Measurements from ENCODE around the gene CAMTA1. TPM values are rescaled to one million over a fixed set of nuclear protein-coding genes. Genes with fewer than 3 reads are reported as not detected.

Gene CAMTA1
- total RNA-seq, 1 experiment from 2014 or later = 118 TPM

GRCh38 chr1:7655354-7655753 lies 870.1 kb downstream of the CAMTA1 start:
- no peak overlapping the region for H3K4me3 ChIP-seq (ENCODE audit: low read length)
- no peaks in the 10 kb centered on the region for H3K79me2 ChIP-seq (ENCODE audit: low read length)
- no peaks in the 10 kb centered on the region for H4K20me1 ChIP-seq (ENCODE audit: insufficient read depth, low read depth, low read length)
- no peaks in the 10 kb centered on the region for H3K9me3 ChIP-seq (ENCODE audit: low read length)
- no peaks in the 10 kb centered on the region for H3K9me2 ChIP-seq (replicated peaks; ENCODE audit: insufficient read depth, low read length)
- H2AFZ ChIP-seq (ENCODE audit: low read length) = no peak overlapping the region
- H3K27ac ChIP-seq (ENCODE audit: low read length) = no peak overlapping the region
- no peak overlapping the region for H3K4me2 ChIP-seq (ENCODE audit: low read depth, low read length, poor library complexity, severe bottlenecking)
- H3K4me1 ChIP-seq (ENCODE audit: low read length) = no peaks in the 10 kb centered on the region
- no peak for DNase-seq
- no peaks in the 10 kb centered on the region for H3K27me3 ChIP-seq (ENCODE audit: low read length)
- H3K9ac ChIP-seq (ENCODE audit: low read length) = no peak overlapping the region
- H3K36me3 ChIP-seq (ENCODE audit: insufficient read depth, low read length) = no peaks in the 10 kb centered on the region

GRCh38 chr1:7656557-7657215 lies 871.4 kb downstream of the CAMTA1 start:
- no peaks in the 10 kb centered on the region for H3K27me3 ChIP-seq (ENCODE audit: low read length)
- H3K9ac ChIP-seq (ENCODE audit: low read length) = no peak overlapping the region
- no peaks in the 10 kb centered on the region for H3K9me2 ChIP-seq (replicated peaks; ENCODE audit: insufficient read depth, low read length)
- no peak overlapping the region for H3K4me3 ChIP-seq (ENCODE audit: low read length)
- H3K79me2 ChIP-seq (ENCODE audit: low read length) = no peaks in the 10 kb centered on the region
- DNase-seq = no peak
- no peaks in the 10 kb centered on the region for H3K36me3 ChIP-seq (ENCODE audit: insufficient read depth, low read length)
- no peak overlapping the region for H2AFZ ChIP-seq (ENCODE audit: low read length)
- no peaks in the 10 kb centered on the region for H3K4me1 ChIP-seq (ENCODE audit: low read length)
- no peak overlapping the region for H3K27ac ChIP-seq (ENCODE audit: low read length)
- no peak overlapping the region for H3K4me2 ChIP-seq (ENCODE audit: low read depth, low read length, poor library complexity, severe bottlenecking)
- H3K9me3 ChIP-seq (ENCODE audit: low read length) = no peaks in the 10 kb centered on the region
- H4K20me1 ChIP-seq (ENCODE audit: insufficient read depth, low read depth, low read length) = no peaks in the 10 kb centered on the region

- Histone ChIP-seq H3K4me1 (ENCODE audit: low read length) (no peaks in the 10 kb centered on the region), H4K20me1 (ENCODE audit: insufficient read depth, low read depth, low read length) (no peaks in the 10 kb centered on the region), H3K4me3 (ENCODE audit: low read length) (no peak overlapping the region), H3K9me3 (ENCODE audit: low read length) (no peaks in the 10 kb centered on the region), H3K9ac (ENCODE audit: low read length) (no peak overlapping the region), H3K9me2 (replicated peaks; ENCODE audit: insufficient read depth, low read length) (no peaks in the 10 kb centered on the region), H3K79me2 (ENCODE audit: low read length) (no peaks in the 10 kb centered on the region), H3K4me2 (ENCODE audit: low read depth, low read length, poor library complexity, severe bottlenecking) (no peak overlapping the region), H3K36me3 (ENCODE audit: insufficient read depth, low read length) (no peaks in the 10 kb centered on the region), H3K27ac (ENCODE audit: low read length) (no peak overlapping the region), H3K27me3 (ENCODE audit: low read length) (no peaks in the 10 kb centered on the region), H2AFZ (ENCODE audit: low read length) (no peak overlapping the region)
- no peak for DNase-seq
These were observed 872.2 kb downstream of the CAMTA1 start for GRCh38 chr1:7657287-7658016.

DNA sequence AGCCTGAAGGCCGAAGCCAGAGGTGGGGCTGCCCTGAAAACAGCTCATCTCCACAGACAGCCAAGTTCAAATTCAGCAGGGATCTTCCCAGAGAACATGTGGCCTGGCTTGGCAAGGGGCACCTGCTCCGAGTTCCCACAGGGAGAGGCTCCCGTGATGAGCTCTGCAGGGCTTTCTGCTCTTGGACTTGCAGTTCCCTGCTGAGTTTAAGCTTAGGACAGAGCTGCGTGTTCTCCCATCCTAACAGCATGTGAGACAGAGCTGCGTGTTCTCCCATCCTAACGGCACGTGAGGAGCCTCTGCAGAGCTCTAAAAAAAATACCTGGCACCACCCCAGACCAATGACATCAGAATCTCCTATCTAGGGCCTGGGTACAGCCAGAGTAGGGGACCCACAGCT lies 872.8 kb downstream of the CAMTA1 start:
- Histone ChIP-seq H2AFZ (ENCODE audit: low read length) (no peak overlapping the region), H3K4me1 (ENCODE audit: low read length) (no peaks in the 10 kb centered on the region), H3K36me3 (ENCODE audit: insufficient read depth, low read length) (no peaks in the 10 kb centered on the region), H4K20me1 (ENCODE audit: insufficient read depth, low read depth, low read length) (no peaks in the 10 kb centered on the region), H3K27me3 (ENCODE audit: low read length) (no peaks in the 10 kb centered on the region), H3K9ac (ENCODE audit: low read length) (no peak overlapping the region), H3K27ac (ENCODE audit: low read length) (no peak overlapping the region), H3K4me2 (ENCODE audit: low read depth, low read length, poor library complexity, severe bottlenecking) (no peak overlapping the region), H3K79me2 (ENCODE audit: low read length) (no peaks in the 10 kb centered on the region), H3K4me3 (ENCODE audit: low read length) (no peak overlapping the region), H3K9me3 (ENCODE audit: low read length) (no peaks in the 10 kb centered on the region), H3K9me2 (replicated peaks; ENCODE audit: insufficient read depth, low read length) (no peaks in the 10 kb centered on the region)
- no peak for DNase-seq

- H3K4me2 ChIP-seq (ENCODE audit: low read depth, low read length, poor library complexity, severe bottlenecking) = no peak overlapping the region
- no peaks in the 10 kb centered on the region for H3K79me2 ChIP-seq (ENCODE audit: low read length)
- no peaks in the 10 kb centered on the region for H3K9me2 ChIP-seq (replicated peaks; ENCODE audit: insufficient read depth, low read length)
- H3K9ac ChIP-seq (ENCODE audit: low read length) = no peak overlapping the region
- H3K27me3 ChIP-seq (ENCODE audit: low read length) = no peaks in the 10 kb centered on the region
- no peaks in the 10 kb centered on the region for H4K20me1 ChIP-seq (ENCODE audit: insufficient read depth, low read depth, low read length)
- H3K27ac ChIP-seq (ENCODE audit: low read length) = no peak overlapping the region
- DNase-seq = no peak
- H2AFZ ChIP-seq (ENCODE audit: low read length) = no peak overlapping the region
- no peak overlapping the region for H3K4me3 ChIP-seq (ENCODE audit: low read length)
- no peaks in the 10 kb centered on the region for H3K4me1 ChIP-seq (ENCODE audit: low read length)
- H3K36me3 ChIP-seq (ENCODE audit: insufficient read depth, low read length) = no peaks in the 10 kb centered on the region
- no peaks in the 10 kb centered on the region for H3K9me3 ChIP-seq (ENCODE audit: low read length)
These were observed 874.3 kb downstream of the CAMTA1 start for GRCh38 chr1:7659514-7659913.

DNA sequence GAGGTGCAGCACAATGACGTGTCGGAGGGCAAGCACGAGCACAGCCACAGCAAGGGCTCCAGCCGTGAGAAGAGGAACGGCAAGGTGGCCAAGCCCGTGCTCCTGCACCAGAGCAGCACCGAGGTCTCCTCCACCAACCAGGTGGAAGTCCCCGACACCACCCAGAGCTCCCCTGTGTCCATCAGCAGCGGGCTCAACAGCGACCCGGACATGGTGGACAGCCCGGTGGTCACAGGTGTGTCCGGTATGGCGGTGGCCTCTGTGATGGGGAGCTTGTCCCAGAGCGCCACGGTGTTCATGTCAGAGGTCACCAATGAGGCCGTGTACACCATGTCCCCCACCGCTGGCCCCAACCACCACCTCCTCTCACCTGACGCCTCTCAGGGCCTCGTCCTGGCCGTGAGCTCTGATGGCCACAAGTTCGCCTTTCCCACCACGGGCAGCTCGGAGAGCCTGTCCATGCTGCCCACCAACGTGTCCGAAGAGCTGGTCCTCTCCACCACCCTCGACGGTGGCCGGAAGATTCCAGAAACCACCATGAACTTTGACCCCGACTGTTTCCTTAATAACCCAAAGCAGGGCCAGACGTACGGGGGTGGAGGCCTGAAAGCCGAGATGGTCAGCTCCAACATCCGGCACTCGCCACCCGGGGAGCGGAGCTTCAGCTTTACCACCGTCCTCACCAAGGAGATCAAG lies 878.3 kb downstream of the CAMTA1 start:
- no peak overlapping the region for H3K27ac ChIP-seq (ENCODE audit: low read length)
- no peak overlapping the region for H2AFZ ChIP-seq (ENCODE audit: low read length)
- H3K9ac ChIP-seq (ENCODE audit: low read length) = no peak overlapping the region
- H4K20me1 ChIP-seq (ENCODE audit: insufficient read depth, low read depth, low read length) = no peaks in the 10 kb centered on the region
- no peaks in the 10 kb centered on the region for H3K9me3 ChIP-seq (ENCODE audit: low read length)
- no peaks in the 10 kb centered on the region for H3K9me2 ChIP-seq (replicated peaks; ENCODE audit: insufficient read depth, low read length)
- no peaks in the 10 kb centered on the region for H3K79me2 ChIP-seq (ENCODE audit: low read length)
- no peak overlapping the region for H3K4me2 ChIP-seq (ENCODE audit: low read depth, low read length, poor library complexity, severe bottlenecking)
- no peak for DNase-seq
- no peaks in the 10 kb centered on the region for H3K36me3 ChIP-seq (ENCODE audit: insufficient read depth, low read length)
- H3K27me3 ChIP-seq (ENCODE audit: low read length) = no peaks in the 10 kb centered on the region
- no peak overlapping the region for H3K4me3 ChIP-seq (ENCODE audit: low read length)
- no peaks in the 10 kb centered on the region for H3K4me1 ChIP-seq (ENCODE audit: low read length)

DNA sequence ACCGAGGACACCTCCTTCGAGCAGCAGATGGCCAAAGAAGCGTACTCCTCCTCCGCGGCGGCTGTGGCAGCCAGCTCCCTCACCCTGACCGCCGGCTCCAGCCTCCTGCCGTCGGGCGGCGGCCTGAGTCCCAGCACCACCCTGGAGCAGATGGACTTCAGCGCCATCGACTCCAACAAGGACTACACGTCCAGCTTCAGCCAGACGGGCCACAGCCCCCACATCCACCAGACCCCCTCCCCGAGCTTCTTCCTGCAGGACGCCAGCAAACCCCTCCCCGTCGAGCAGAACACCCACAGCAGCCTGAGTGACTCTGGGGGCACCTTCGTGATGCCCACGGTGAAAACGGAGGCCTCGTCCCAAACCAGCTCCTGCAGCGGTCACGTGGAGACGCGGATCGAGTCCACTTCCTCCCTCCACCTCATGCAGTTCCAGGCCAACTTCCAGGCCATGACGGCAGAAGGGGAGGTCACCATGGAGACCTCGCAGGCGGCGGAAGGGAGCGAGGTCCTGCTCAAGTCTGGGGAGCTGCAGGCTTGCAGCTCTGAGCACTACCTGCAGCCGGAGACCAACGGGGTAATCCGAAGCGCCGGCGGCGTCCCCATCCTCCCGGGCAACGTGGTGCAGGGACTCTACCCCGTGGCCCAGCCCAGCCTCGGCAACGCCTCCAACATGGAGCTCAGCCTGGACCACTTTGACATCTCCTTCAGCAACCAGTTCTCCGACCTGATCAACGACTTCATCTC lies 879.1 kb downstream of the CAMTA1 start:
- Histone ChIP-seq H3K4me3 (ENCODE audit: low read length) (no peak overlapping the region), H3K36me3 (ENCODE audit: insufficient read depth, low read length) (no peaks in the 10 kb centered on the region), H2AFZ (ENCODE audit: low read length) (no peak overlapping the region), H3K4me2 (ENCODE audit: low read depth, low read length, poor library complexity, severe bottlenecking) (no peak overlapping the region), H3K9me3 (ENCODE audit: low read length) (no peaks in the 10 kb centered on the region), H3K79me2 (ENCODE audit: low read length) (no peaks in the 10 kb centered on the region), H3K9me2 (replicated peaks; ENCODE audit: insufficient read depth, low read length) (no peaks in the 10 kb centered on the region), H3K27ac (ENCODE audit: low read length) (no peak overlapping the region), H3K27me3 (ENCODE audit: low read length) (no peaks in the 10 kb centered on the region), H3K9ac (ENCODE audit: low read length) (no peak overlapping the region), H3K4me1 (ENCODE audit: low read length) (no peaks in the 10 kb centered on the region), H4K20me1 (ENCODE audit: insufficient read depth, low read depth, low read length) (no peaks in the 10 kb centered on the region)
- DNase-seq = no peak

DNA sequence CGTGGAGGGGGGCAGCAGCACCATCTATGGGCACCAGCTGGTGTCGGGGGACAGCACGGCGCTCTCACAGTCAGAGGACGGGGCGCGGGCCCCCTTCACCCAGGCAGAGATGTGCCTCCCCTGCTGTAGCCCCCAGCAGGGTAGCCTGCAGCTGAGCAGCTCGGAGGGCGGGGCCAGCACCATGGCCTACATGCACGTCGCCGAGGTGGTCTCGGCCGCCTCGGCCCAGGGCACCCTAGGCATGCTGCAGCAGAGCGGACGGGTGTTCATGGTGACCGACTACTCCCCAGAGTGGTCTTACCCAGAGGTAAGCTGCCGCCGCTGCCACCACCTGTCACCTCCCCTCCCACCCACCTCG lies 879.6 kb downstream of the CAMTA1 start:
- Histone ChIP-seq H3K36me3 (ENCODE audit: insufficient read depth, low read length) (no peaks in the 10 kb centered on the region), H3K9me2 (replicated peaks; ENCODE audit: insufficient read depth, low read length) (no peaks in the 10 kb centered on the region), H3K4me2 (ENCODE audit: low read depth, low read length, poor library complexity, severe bottlenecking) (no peak overlapping the region), H3K9ac (ENCODE audit: low read length) (no peak overlapping the region), H4K20me1 (ENCODE audit: insufficient read depth, low read depth, low read length) (no peaks in the 10 kb centered on the region), H3K9me3 (ENCODE audit: low read length) (no peaks in the 10 kb centered on the region), H3K4me3 (ENCODE audit: low read length) (no peak overlapping the region), H3K27ac (ENCODE audit: low read length) (no peak overlapping the region), H3K79me2 (ENCODE audit: low read length) (no peaks in the 10 kb centered on the region), H3K4me1 (ENCODE audit: low read length) (no peaks in the 10 kb centered on the region), H2AFZ (ENCODE audit: low read length) (no peak overlapping the region), H3K27me3 (ENCODE audit: low read length) (no peaks in the 10 kb centered on the region)
- no peak for DNase-seq
